ENCODE measurements around the gene SLC25A44.

Gene SLC25A44

DNA sequence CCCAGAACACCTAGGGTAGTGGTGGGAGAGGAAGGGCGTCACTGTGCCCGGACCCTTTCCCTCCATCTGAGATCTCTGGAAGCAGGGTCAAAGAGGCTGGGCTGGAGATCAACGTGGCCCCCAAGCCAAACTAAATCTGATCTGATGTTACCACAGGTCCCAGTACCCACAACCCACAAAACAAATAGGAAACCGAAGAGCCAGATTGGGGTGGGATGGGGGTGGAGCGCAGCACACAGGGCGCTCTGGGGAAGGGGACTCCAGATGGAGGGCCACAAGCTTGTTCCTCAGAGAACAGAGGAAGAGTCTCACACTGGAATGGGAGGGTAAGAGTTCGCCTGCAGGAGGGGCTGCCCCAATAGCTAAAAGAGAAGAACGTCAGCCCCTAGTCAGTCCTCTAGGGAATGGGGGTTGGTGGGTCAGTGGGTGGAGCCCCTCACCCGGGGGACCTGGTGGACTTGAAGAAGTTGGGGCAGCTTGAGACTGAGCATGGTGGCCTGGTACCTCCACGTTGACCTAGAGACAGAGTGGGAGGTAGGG is 52.4 kb downstream of the SLC25A44 start:
- H3K4me3 ChIP-seq (replicated peaks; ENCODE audit: low read depth, low read length): no peak overlapping the region
- TF ChIP-seq CTCF (IDR thresholded peaks at IDR 0.05; ENCODE audit: low read length, missing control alignments): no peak
- no peak for DNase-seq (ENCODE audit: low read depth)

DNA sequence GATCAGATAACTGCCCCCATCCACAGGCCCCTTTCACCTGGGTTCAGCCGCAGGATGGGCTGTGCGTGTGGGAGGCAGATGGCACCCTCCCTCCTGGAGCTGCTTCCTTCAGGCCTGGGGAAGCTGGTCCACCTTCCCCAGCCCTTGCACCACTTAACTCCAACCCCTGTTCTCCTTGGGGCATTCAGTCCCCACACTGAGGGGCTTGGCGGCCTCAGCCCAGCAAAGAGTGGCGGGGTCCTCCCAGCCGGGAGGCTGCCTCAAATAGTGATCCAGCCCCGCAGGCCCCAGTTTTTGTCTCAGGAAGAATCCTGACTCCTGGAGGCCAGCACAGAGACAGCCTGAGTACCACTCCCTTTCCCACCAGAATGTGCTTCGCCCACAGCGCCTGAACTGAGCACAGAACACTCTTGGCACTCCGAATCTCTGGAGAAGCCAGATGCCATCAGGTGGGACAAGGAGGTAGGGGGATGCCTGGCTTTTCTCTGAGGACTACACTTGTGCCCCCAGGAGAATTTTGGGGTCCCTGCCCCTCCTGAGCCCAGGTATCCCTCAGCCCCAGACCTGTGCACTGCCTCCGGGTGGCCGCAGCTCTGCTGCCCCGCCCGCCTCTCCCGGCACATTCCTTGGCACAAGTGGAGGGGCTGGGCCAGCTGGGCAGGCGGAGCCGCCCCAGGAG is 53.0 kb downstream of the SLC25A44 start:
- no peak for TF ChIP-seq CTCF (IDR thresholded peaks at IDR 0.05; ENCODE audit: low read length, missing control alignments)
- no peak for DNase-seq (ENCODE audit: low read depth)
- no peak overlapping the region for H3K4me3 ChIP-seq (replicated peaks; ENCODE audit: low read depth, low read length)

GRCh38 chr1:156247460-156248322 is 53.8 kb downstream of the SLC25A44 start, which contains the start of gene PAQR6:
Gene PAQR6, minus strand, starts transcription at chr1:156248056. Its CDS starts 1,325 bp downstream, at chr1:156246731.
- no peak for DNase-seq (ENCODE audit: low read depth)
- H3K4me3 ChIP-seq (replicated peaks; ENCODE audit: low read depth, low read length): no peak within 1 kb of the TSS
- no peak for TF ChIP-seq CTCF (IDR thresholded peaks at IDR 0.05; ENCODE audit: low read length, missing control alignments)

DNA sequence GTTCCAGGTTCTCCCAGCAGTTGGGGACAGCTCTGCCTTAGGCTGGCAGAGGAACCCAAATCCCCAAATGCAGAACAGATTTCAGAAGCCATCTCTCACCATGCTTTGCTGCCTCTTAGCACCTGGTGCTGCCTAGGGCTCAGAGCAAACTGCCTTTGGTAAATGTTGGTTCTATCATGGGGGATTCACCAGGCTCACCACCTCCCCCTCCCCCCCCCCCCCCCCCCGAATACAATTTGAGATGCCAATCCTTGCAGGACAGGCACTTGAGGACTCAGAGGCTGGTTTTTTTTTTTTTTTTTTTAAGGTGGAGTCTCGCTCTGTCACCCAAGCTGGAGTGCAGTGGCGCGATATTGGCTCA is 54.4 kb downstream of the SLC25A44 start:
- H3K4me3 ChIP-seq (replicated peaks; ENCODE audit: low read depth, low read length): no peak overlapping the region
- TF ChIP-seq CTCF (IDR thresholded peaks at IDR 0.05; ENCODE audit: low read length, missing control alignments): no peak
- no peak for DNase-seq (ENCODE audit: low read depth)

GRCh38 chr1:156249593-156249992 is 55.7 kb downstream of the SLC25A44 start:
- H3K4me3 ChIP-seq (replicated peaks; ENCODE audit: low read depth, low read length): no peak overlapping the region
- no peak for DNase-seq (ENCODE audit: low read depth)
- TF ChIP-seq CTCF (IDR thresholded peaks at IDR 0.05; ENCODE audit: low read length, missing control alignments): no peak

- H3K4me3 ChIP-seq (replicated peaks; ENCODE audit: low read depth, low read length): no peak overlapping the region
- peak; percentile 35 for DNase-seq (ENCODE audit: low read depth)
- TF ChIP-seq CTCF (IDR thresholded peaks at IDR 0.05; ENCODE audit: low read length, missing control alignments): no peak
Measured at GRCh38 chr1:156251527-156251926, 57.6 kb downstream of the SLC25A44 start.

All from fibroblast of pulmonary artery (primary cell).